ENCODE data around the gene SNRK. TPM values are rescaled to one million over a fixed set of nuclear protein-coding genes. Genes with fewer than 3 reads are reported as not detected.

SNRK gene
- total and polyA plus RNA-seq, 9 of the 15 experiments (the other 6 are each of a cell fraction or from before 2014, with no cell fraction given) = 1.7 to 12.3 (median 7.3) TPM

GRCh38 chr3:43268636-43269035 lies 17.7 kb upstream of the SNRK start:
- no TSS peak for BruUV-seq (replicated peaks)
- POLR2A ChIA-PET = interaction anchor here (1.4 to 3.1 kb wide), 3 partner anchors 11 to 22 kb away, joined by 3 to 8 read pairs (median 3); no protein-coding TSS in a partner anchor
- peaks cover 12 to 28% of the 10 kb centered on the region in 2 experiments; a peak in 4 of 5 replicates for H3K27me3 ChIP-seq (ENCODE audit: control insufficient read depth in 2 of 2, insufficient read depth in 2 of 2, low read length in 2 of 2)
- no peak overlapping the region for H2AFZ ChIP-seq (ENCODE audit: low read depth, low read length)
- no peak overlapping the region for H3K27ac ChIP-seq (ENCODE audit: extremely low read depth, low read depth, low read length)
- H3K9me3 ChIP-seq (replicated peaks; ENCODE audit: control insufficient read depth, insufficient read depth, low read depth, low read length) = no peaks in the 10 kb centered on the region
- H3K9ac ChIP-seq (ENCODE audit: insufficient read depth in 1 of 2, low read depth in 2 of 2, low read length in 2 of 2) = no peak overlapping the region
- intact Hi-C loops (cut with micrococcal nuclease) (no loop called here), in situ Hi-C loops (cut with MboI) (no loop called here)
- TF ChIP-seq JUN (IDR thresholded peaks at IDR 0.05; ENCODE audit: borderline replicate concordance, low read depth, low read length) (no peak), JUN (CRISPR knock-in tag; IDR thresholded peaks at IDR 0.05; ENCODE audit: borderline replicate concordance) (no peak), ZNF695 (CRISPR knock-in tag; IDR thresholded peaks at IDR 0.05) (no peak), HDAC8 (tag; IDR thresholded peaks at IDR 0.05) (no peak), HINFP (tag; conservative IDR thresholded peaks at IDR 0.05; ENCODE audit: low read depth) (no peak), ZNF511 (CRISPR knock-in tag; IDR thresholded peaks at IDR 0.05) (no peak), RNF219 (CRISPR knock-in tag; IDR thresholded peaks at IDR 0.05) (no peak), PKNOX1 (IDR thresholded peaks at IDR 0.05) (no peak), PHB (CRISPR knock-in tag; IDR thresholded peaks at IDR 0.05) (no peak), JUND (IDR thresholded peaks at IDR 0.05; ENCODE audit: borderline replicate concordance, low read depth, low read length) (peak; percentile 40; the same call in 1 of the 2 replicates), JUND (tag; IDR thresholded peaks at IDR 0.05; ENCODE audit: borderline replicate concordance, low read depth, low read length) (no peak), THAP7 (CRISPR knock-in tag; IDR thresholded peaks at IDR 0.05) (no peak), TBL1XR1 (IDR thresholded peaks at IDR 0.05; ENCODE audit: low read length in 2 of 2) (no peak), FOSL1 (tag; conservative IDR thresholded peaks at IDR 0.05) (peak; percentile 88)
- no peaks in the 10 kb centered on the region for H3K79me2 ChIP-seq (ENCODE audit: control insufficient read depth, insufficient read depth, low read length)
- no peak for DNase-seq (ENCODE audit: extremely low read depth in 1 of 4, low spot score in 3 of 4)
- H3K9me1 ChIP-seq (ENCODE audit: control insufficient read depth, insufficient read depth, low read length) = no peaks in the 10 kb centered on the region
- H4K20me1 ChIP-seq (replicated peaks; ENCODE audit: control insufficient read depth, insufficient read depth, low read length) = no peaks in the 10 kb centered on the region
- ATAC-seq = no peak
- no peak overlapping the region for H3K4me2 ChIP-seq (ENCODE audit: insufficient read depth, low read length)
- H3K4me1 ChIP-seq (replicated peaks in 1 of 2; ENCODE audit: control insufficient read depth in 2 of 2, insufficient read depth in 2 of 2, low read length in 2 of 2) = no peaks in the 10 kb centered on the region; a peak in 1 of 5 replicates
- no peaks in the 10 kb centered on the region for H3K36me3 ChIP-seq (ENCODE audit: control insufficient read depth, insufficient read depth, low read length)
- 0% methylated on average over 1 of the region's 1 CpG for WGBS (ENCODE audit: insufficient coverage, low coverage, missing lambda C conversion rate)
- CTCF ChIA-PET (ENCODE audit: low intra/inter-chr PET ratio) = no interaction called here
- no peak overlapping the region for H3K4me3 ChIP-seq
- no peak for FAIRE-seq

Data from K562 (cell line).